Loucy (cell line): ENCODE measurements around the gene DDX3Y.

Source experiments
- CTCF ChIP-seq: fragments of 200-600 bp; sonication (generic); conservative IDR thresholded peaks from 2 replicates; pipeline ENCODE4 v1.5.1; 2014; ENCODE audit warnings: mild to moderate bottlenecking, antibody characterized with exemption, low read length
- EZH2phosphoT487 ChIP-seq: fragments of 200-600 bp; IDR thresholded peaks from 2 replicates; pipeline ENCODE4 v1.6.1; 2018; ENCODE audit warnings: antibody characterized with exemption, mild to moderate bottlenecking, moderate library complexity, borderline replicate concordance

- TF ChIP-seq CTCF (no peak), EZH2phosphoT487 (no peak)
Observed at GRCh38 chrY:12904618-12905516, at the start of gene DDX3Y.
